NCI-H1694 treated with DMSO at 0.1 percent for 48 hours (cell line): ENCODE data around the gene ELN.
"Not testable (repeated sequence)": the region's sequence is repeated elsewhere in the genome, so short reads cannot be mapped to it uniquely, and the experiment has no call there.

Experiments
- DNase-seq: peaks from one replicate; lab custom pipeline; 2025; lab: John Stamatoyannopoulos, UW

Gene ELN

DNA sequence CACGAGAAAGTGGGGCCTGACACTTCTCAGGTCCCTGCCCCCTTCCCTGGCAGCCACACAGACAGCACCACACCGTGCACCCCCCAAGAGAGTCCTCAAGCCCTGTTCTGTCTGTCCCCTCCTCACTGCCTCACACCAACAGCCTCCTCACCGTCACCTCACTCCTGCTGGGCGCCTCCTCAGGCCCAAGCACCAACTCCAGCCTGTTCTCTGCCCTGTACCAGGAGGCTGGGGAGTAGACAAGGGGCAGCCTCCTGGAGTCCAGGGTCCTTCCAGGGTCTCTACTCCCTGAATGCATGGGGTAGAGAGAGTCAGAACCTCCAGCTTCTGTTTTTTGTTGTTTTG lies 26.9 kb upstream of the ELN start:
- no peak for DNase-seq

- no peak for DNase-seq
Measured at GRCh38 chr7:74002474-74003017, 25.4 kb upstream of the ELN start.

DNA sequence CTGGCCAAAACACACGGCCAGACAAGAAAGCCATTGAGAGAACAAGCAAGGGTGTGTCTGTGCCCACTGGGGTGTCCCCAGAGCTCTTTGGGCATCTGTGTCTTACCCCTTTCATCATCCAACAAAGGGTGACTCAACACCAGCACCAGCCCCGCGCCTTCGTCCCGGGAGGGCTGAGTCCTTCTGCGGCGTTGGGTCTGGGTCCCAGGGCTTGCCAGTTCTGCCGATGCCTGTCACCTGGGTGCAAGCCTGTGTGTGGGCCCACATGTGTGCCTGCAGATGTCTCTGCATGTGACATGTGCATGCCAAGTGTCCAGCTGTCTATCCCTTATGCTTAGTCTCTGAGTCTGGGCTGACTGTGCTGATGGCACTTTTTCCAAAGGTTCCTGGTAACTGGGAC lies 24.4 kb upstream of the ELN start:
- peak; percentile 62 for DNase-seq

- DNase-seq: no peak
Measured at GRCh38 chr7:74006032-74006431, 21.9 kb upstream of the ELN start.

DNA sequence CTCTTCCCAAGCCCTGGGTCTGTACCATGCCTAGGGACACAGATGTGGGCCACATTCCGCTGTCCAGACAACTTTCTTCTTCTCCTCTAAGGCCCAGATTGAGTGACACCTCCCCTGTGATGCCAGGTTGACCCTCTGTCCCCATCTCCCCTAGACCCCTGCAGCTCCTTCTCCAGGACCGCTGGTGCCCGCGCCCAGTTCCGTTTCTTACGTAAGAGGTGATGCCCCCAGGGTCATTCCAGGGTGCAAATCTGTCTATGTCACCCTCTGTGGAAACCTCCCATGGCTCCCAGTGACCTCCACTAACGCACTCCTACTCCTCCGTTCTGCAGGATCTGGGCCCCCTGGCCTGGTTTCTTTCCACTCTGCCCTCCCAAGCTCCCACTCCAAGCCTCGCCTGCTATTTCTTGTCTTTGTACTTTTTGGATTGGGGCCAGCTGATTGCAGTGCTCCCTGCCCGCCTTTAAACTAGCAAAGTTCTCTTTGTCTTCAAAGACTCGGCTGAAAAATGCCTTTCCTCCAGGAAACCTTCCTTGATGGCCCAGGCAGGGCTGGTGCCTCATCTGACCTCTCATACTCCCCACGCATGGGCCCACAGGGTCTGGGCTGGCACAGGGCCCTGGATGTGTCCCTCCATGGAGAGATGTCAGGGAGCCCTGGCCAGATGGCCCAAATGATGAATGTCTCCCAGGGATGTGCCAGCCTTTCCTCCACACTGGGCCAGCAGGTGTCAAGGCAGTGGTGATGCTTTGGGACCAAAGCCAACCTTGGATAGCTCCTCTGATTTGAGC lies 21.3 kb upstream of the ELN start:
- peak; percentile 32 for DNase-seq

DNA sequence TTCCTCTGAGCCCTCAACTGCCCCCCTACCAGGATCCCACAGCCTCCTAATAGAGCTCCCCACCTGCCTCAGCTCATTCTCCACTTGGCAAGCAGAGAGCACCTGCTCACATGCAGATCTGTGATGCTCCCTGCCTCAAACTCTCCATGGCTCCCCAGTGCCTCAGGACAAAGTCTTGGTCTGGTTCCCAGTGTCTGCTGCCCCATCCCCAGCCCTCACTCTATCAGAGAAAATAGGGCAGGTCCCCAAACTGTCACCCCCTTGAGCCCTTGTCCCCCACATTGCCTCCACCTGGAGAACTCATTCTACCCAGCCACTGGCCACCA lies 20.8 kb upstream of the ELN start:
- no peak for DNase-seq

DNA sequence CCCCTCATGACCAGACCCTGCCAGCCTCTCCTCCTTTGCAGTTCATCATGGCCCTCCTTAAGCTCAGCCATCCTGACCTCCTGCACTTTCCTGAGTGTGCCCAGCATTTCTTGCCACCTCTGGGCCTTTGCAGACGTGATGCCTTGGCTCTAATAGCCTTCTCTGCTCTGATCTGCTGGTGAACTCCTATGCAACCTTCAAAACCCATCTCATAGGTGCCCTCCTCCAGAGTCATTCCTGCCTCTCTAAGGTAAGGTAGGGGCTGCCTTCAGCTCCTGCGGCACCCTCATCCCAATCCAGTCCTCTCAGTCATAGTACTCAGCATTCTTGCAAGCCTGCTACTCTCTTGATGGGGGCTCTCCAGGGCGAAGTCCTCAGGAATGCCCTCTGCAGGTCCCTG lies 19.3 kb upstream of the ELN start:
- no peak for DNase-seq

DNA sequence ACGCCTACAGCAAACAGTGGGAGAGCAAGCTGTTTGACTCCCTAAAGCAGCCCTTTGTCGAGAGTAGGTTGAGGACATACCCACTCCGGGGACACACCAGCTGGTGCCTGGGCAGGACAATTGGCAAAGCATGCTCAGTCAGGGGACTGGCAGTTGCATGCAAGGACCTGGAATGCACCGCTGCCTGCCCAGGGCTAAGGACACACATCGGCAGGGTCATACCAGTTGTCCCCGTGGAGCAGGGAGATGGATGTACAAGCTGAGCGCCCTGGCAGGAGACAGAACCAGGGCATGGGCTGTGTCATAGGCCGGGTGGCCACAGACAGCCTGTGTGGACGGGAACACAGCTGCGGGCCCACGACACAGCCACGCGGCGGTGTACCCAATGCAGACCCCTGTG lies 18.3 kb upstream of the ELN start:
- peak; percentile 13 for DNase-seq

GRCh38 chr7:74010407-74010806 lies 17.6 kb upstream of the ELN start:
- no peak for DNase-seq

- DNase-seq: not testable (repeated sequence)
Measured at GRCh38 chr7:74011421-74011820, 16.6 kb upstream of the ELN start.

DNA sequence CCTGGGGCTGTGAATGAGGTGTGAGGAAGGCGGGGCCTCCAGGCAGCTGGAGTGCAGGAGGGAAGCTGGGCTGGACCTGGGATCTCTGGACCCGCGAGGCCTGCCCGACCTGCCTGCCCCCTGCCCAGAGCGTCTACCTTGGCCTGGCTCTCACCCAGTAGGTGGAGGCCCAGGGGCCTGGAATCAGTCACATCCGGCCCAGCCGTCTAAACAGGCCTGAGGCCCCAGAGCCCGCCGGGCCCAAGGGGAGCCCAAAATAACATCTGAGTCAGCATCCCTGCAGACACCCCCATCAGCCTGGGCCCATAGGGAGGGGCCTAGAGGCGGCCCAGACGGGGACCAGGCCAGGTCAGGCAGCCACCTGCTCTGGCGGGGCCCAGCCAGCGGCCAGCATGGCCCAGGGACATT lies 15.1 kb upstream of the ELN start:
- DNase-seq: no peak

- DNase-seq: no peak
Measured at GRCh38 chr7:74013539-74014272, 14.3 kb upstream of the ELN start.

- DNase-seq: no peak
Measured at GRCh38 chr7:74014931-74015330, 13.0 kb upstream of the ELN start.

GRCh38 chr7:74015670-74016069 lies 12.3 kb upstream of the ELN start:
- no peak for DNase-seq

DNA sequence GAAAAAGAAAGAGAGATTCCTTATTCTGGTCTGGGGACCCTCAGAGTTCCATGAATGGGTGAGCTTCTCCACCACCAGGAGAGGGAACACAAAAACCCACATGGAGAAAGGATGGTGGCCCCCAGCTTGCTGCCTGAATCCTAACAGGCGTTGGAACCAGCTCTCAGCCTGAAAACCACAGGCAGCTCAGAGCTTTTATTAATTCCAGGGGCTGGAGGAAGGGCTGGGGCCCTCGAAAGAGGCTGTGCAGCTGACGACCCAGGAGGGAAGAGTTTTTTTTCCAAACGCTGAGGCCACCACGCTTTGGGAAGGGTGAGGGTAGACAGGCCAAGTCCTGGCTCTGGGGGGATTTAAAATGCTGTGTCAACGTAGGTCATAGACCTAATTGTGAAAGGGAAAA lies 10.8 kb upstream of the ELN start:
- DNase-seq: no peak

GRCh38 chr7:74018246-74018895 lies 9.6 kb upstream of the ELN start:
- peak; percentile 82 for DNase-seq

- no peak for DNase-seq
Measured at GRCh38 chr7:74019149-74019548, 8.8 kb upstream of the ELN start.

DNA sequence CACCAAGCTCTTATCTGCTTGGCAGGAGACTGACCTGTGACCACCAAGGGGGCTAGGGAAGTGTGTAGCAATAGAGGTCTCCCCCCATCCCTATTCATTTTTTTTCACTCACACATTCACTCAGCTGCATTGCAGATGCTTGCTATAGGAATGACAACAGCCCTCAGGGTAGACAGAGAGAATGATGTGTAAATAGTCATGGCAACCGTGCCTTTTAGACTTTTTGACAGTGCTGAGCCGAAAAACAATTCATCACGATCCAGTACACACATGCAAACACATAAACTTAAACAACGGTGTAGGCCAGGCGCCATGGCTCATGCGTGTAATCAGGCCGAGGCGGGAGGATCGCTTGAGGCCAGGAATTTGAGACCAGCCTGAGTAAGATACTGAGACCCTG lies 7.6 kb upstream of the ELN start:
- DNase-seq: peak; percentile 25

DNA sequence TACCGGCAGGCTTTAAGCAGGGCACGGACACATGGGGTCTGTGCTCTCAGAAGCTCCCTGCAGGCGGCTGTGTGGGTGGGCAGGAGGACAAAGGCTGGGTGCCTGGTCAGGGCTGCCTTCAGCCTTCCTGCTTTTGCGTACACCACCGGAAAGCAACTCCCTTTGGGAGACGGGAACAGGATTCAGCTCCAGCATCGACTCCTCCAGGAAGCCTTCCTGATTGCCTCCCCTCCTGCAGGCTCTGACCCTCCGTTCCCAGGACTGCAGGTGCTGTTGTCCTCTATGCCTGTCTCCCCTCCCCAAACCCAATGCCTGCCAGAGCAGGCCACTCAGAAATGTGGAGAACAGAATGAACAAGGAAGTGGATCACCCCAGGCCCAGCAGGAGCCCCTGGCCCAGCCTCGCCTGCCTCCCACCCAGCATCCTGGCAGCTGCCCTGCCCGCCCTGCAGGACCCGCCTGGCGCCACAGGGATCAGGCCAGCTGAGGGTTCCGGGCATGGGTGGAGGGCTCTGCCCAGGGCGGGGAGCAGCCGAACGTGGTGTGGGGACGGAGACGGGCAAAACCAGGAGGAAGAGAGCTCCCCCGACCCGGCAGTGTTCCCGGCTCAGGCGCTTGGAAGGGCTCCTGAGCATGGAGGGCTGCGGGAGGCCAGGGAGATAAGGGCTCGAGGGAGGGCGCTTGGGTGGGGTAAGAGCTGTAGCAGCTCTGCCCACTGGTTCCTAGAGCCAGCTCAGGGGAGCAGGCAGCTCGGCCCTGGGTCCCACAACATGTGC lies 6.2 kb upstream of the ELN start:
- no peak for DNase-seq

DNA sequence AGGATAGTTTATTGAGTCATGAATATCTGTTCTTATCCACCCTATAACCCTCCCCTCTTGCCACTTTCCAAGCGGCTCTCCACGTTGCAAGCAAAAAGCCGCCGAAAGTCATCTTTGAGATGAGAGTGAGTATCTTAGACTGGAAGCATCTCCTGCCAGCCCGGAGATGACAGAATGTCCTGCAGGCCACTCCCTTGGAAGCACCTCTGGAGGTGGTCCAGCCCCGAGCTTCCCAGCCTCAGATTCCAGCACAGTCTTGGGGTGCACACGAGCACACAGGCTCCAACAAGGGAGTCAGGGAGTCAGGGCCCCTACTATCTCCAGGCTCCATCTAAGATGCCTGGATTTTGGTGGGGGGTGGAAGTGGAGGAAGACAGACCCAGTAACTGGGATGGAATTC lies 5.5 kb upstream of the ELN start:
- DNase-seq: no peak

DNA sequence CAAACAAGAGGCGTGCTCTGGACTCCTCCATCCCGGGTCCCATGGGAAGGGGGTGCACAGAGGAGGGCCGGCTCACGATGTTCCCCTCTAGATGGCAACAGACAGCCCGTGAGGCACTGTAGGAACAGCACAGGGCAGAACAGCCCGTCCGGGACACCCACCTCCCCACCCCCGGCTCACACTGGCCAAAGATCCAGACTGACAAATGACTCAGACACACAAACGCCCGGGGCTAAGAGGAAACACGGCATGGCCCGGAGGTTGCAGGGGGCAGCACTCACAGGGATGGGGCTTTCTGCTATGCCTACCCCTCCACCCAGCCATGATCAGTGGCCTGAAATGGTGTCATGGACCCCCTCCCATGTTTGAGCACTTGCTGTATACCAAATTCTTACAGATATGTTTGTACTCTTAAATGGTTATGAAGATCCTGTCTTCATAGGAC lies 4.9 kb upstream of the ELN start:
- no peak for DNase-seq

GRCh38 chr7:74023786-74024185 lies 4.2 kb upstream of the ELN start:
- no peak for DNase-seq
